Fibroblast of lung (primary cell): Measurements from ENCODE around the gene LPCAT1. TPM values are rescaled to one million over a fixed set of nuclear protein-coding genes. Genes with fewer than 3 reads are reported as not detected.
A peak's percentile ranks its signal among the peaks of the same experiment; 100 is the strongest.

ENCODE experiments used
- DNase-seq, 2 donors: peaks; one replicate each; pipeline versions ENCODE4 v3.0.0 to v3.0.0-alpha.2; 2010; ENCODE audit warnings: low read depth in 2 of 2
- H2AFZ ChIP-seq: 2 replicates; pipeline ENCODE4 v1.5.1; 2012; ENCODE audit warnings: low read length, control low read depth, inconsistent platforms
- H3K27ac ChIP-seq: 2 replicates; pipeline ENCODE4 v1.5.1; 2011; ENCODE audit warnings: low read length, control low read depth; ENCODE audit not compliant: insufficient read depth
- H3K27me3 ChIP-seq: 2 replicates; pipeline ENCODE4 v1.5.1; 2011; ENCODE audit warnings: mild to moderate bottlenecking, low read length; ENCODE audit not compliant: control insufficient read depth, insufficient read depth
- H3K36me3 ChIP-seq: 2 replicates; pipeline ENCODE4 v1.5.1; 2011; ENCODE audit warnings: low read length; ENCODE audit not compliant: control insufficient read depth, insufficient read depth
- H3K4me1 ChIP-seq: 2 replicates; pipeline ENCODE4 v1.5.1; 2011; ENCODE audit warnings: low read length; ENCODE audit not compliant: control insufficient read depth, insufficient read depth; ENCODE audit errors: extremely low read depth
- H3K4me2 ChIP-seq: 2 replicates; pipeline ENCODE4 v1.5.1; 2011; ENCODE audit warnings: low read length, control low read depth; ENCODE audit not compliant: insufficient read depth; ENCODE audit errors: extremely low read depth
- H3K4me3 ChIP-seq, 4 experiments: fragments of 200-600 bp in 1 of 4; sonication (generic) in 1 of 4; replicated peaks in 1 of 4; 2 replicates each; pipeline ENCODE4 v1.5.1; 2011 to 2016; ENCODE audit warnings: low read length in 4 of 4, low read depth in 3 of 4, mild to moderate bottlenecking in 3 of 4, control low read depth in 2 of 4, inconsistent platforms in 1 of 4, mixed read lengths in 1 of 4; ENCODE audit not compliant: insufficient read depth in 1 of 4; ENCODE audit errors: control extremely low read depth in 1 of 4
- H3K79me2 ChIP-seq: 2 replicates; pipeline ENCODE4 v1.5.1; 2012; ENCODE audit warnings: mild to moderate bottlenecking, low read length, inconsistent platforms; ENCODE audit not compliant: control insufficient read depth, insufficient read depth
- H3K9ac ChIP-seq: 2 replicates; pipeline ENCODE4 v1.5.1; 2011; ENCODE audit warnings: mild to moderate bottlenecking, low read length, control low read depth; ENCODE audit not compliant: insufficient read depth
- H3K9me3 ChIP-seq: 2 replicates; pipeline ENCODE4 v1.5.1; 2012; ENCODE audit warnings: low read depth, low read length; ENCODE audit not compliant: control insufficient read depth, insufficient read depth
- H4K20me1 ChIP-seq: 2 replicates; pipeline ENCODE4 v1.5.1; 2011; ENCODE audit warnings: low read length; ENCODE audit not compliant: control insufficient read depth, insufficient read depth; ENCODE audit errors: extremely low read depth
- CTCF ChIP-seq, 2 donors: IDR thresholded peaks in 1 of 2; conservative IDR thresholded peaks in 1 of 2; 1 replicate in 1 of 2; 2 replicates in 1 of 2; pipeline ENCODE4 v1.5.1; 2011 to 2012; ENCODE audit warnings: low read length in 2 of 2, control low read depth in 1 of 2, inconsistent platforms in 1 of 2, low read depth in 1 of 2, mild to moderate bottlenecking in 1 of 2
- EZH2 ChIP-seq: IDR thresholded peaks from 2 replicates; pipeline ENCODE4 v1.5.1; 2012; ENCODE audit warnings: low read length, control low read depth, mild to moderate bottlenecking; ENCODE audit errors: missing control alignments
- polyA plus RNA-seq, 2 donors: library from polyadenylated mRNA; depleted of rRNA in 1 of 2; stranded (reverse) in 1 of 2; unstranded in 1 of 2; fragments of >200 nt; gene quantifications; 2 replicates each; pipeline ENCODE4 v1.2.1, GENCODE V29; 2011 to 2012; ENCODE audit warnings: missing spikeins in 1 of 2
- total RNA-seq: library from RNA; depleted of rRNA; stranded (reverse); fragments of >200 nt; gene quantifications from 2 replicates; pipeline ENCODE4 v1.2.1, GENCODE V29; 2014

LPCAT1 gene
- total and polyA plus RNA-seq, 2 donors (not counting 1 experiment from before 2014, with no cell fraction given) = 50.8 to 65.2 TPM

GRCh38 chr5:1511651-1512540 lies 11.9 kb downstream of the LPCAT1 start:
- TF ChIP-seq CTCF (conservative IDR thresholded peaks at IDR 0.05 in 1 of 2, IDR thresholded peaks at IDR 0.05 in 1 of 2; ENCODE audit: low read depth in 1 of 2, low read length in 2 of 2) (peak; percentile 13 to 39), EZH2 (no peak)
- Histone ChIP-seq H3K27ac (peak overlapping the region; percentile 80), H3K36me3 (peaks cover 22% of the 10 kb centered on the region), H3K4me2 (peak overlapping the region; percentile 15), H4K20me1 (peaks cover 6% of the 10 kb centered on the region), H2AFZ (no peak overlapping the region), H3K9me3 (no peaks in the 10 kb centered on the region), H3K4me3 (no peak overlapping the region), H3K79me2 (peaks cover 77% of the 10 kb centered on the region), H3K9ac (no peak overlapping the region), H3K4me1 (peaks cover 20% of the 10 kb centered on the region), H3K27me3 (no peaks in the 10 kb centered on the region)
- DNase-seq = peak; percentile 35 to 37

GRCh38 chr5:1511048-1511447 lies 12.7 kb downstream of the LPCAT1 start:
- Histone ChIP-seq H3K36me3 (peaks cover 21% of the 10 kb centered on the region), H3K4me3 (no peak overlapping the region), H2AFZ (no peak overlapping the region), H3K27me3 (no peaks in the 10 kb centered on the region), H3K4me1 (peaks cover 11% of the 10 kb centered on the region), H3K9ac (no peak overlapping the region), H3K79me2 (peaks cover 78% of the 10 kb centered on the region), H3K27ac (no peak overlapping the region), H3K9me3 (no peaks in the 10 kb centered on the region), H4K20me1 (peaks cover 4% of the 10 kb centered on the region), H3K4me2 (no peak overlapping the region)
- no peak for DNase-seq
- TF ChIP-seq CTCF (conservative IDR thresholded peaks at IDR 0.05 in 1 of 2, IDR thresholded peaks at IDR 0.05 in 1 of 2; ENCODE audit: low read depth in 1 of 2, low read length in 2 of 2) = no peak
- TF ChIP-seq EZH2 = no peak

GRCh38 chr5:1510631-1511030 lies 13.1 kb downstream of the LPCAT1 start:
- Histone ChIP-seq H3K4me3 (no peak overlapping the region), H2AFZ (no peak overlapping the region), H3K36me3 (peaks cover 18% of the 10 kb centered on the region), H3K27ac (no peak overlapping the region), H3K4me2 (no peak overlapping the region), H4K20me1 (peaks cover 4% of the 10 kb centered on the region), H3K9me3 (no peaks in the 10 kb centered on the region), H3K9ac (no peak overlapping the region), H3K4me1 (peaks cover 10% of the 10 kb centered on the region), H3K27me3 (no peaks in the 10 kb centered on the region), H3K79me2 (peaks cover 78% of the 10 kb centered on the region)
- TF ChIP-seq EZH2 (no peak), CTCF (conservative IDR thresholded peaks at IDR 0.05 in 1 of 2, IDR thresholded peaks at IDR 0.05 in 1 of 2; ENCODE audit: low read depth in 1 of 2, low read length in 2 of 2) (no peak)
- no peak for DNase-seq
